ENCODE results near the gene C10orf105. TPM values are rescaled to one million over a fixed set of nuclear protein-coding genes. Genes with fewer than 3 reads are reported as not detected.
A peak's percentile ranks its signal among the peaks of the same experiment; 100 is the strongest.

Gene C10orf105
- total RNA-seq, 4 donors from 2014 or later: 0.06 to 0.27 (median 0.14) TPM

- TF ChIP-seq CTCF (IDR thresholded peaks at IDR 0.05) (no peak), POLR2A (IDR thresholded peaks at IDR 0.05) (no peak)
Observed at GRCh38 chr10:71694567-71694968, 25.0 kb downstream of the C10orf105 start.

GRCh38 chr10:71694039-71694501 lies 25.5 kb downstream of the C10orf105 start:
- H3K4me3 ChIP-seq (ENCODE audit: low read depth, poor library complexity, severe bottlenecking): no peak overlapping the region
- DNase-seq (ENCODE audit: low spot score in 2 of 2): no peak
- intact Hi-C loops (cut with DNase I; ENCODE audit: low total_unique reads): no loop called here
- TF ChIP-seq CTCF (IDR thresholded peaks at IDR 0.05): no peak
- no peak for TF ChIP-seq POLR2A (IDR thresholded peaks at IDR 0.05)
- WGBS, 2 donors: 86 to 92% methylated on average over 18 of the region's 18 CpGs

More at GRCh38 chr10:71694567-71694968, 25.0 kb downstream of the C10orf105 start:
- intact Hi-C loops (cut with DNase I; ENCODE audit: low total_unique reads): no loop called here
- H3K4me3 ChIP-seq (ENCODE audit: low read depth, poor library complexity, severe bottlenecking): no peak overlapping the region
- peak in 1 of 2 donors; percentile 50 for DNase-seq (ENCODE audit: low spot score in 2 of 2)
- 67 to 69% methylated on average over 10 of the region's 10 CpGs for WGBS, 2 donors

GRCh38 chr10:71693377-71693776 lies 26.2 kb downstream of the C10orf105 start:
- intact Hi-C loops (cut with DNase I; ENCODE audit: low total_unique reads): no loop called here
- WGBS, 2 donors: 51 to 69% methylated on average over 5 of the region's 5 CpGs
- TF ChIP-seq POLR2A (IDR thresholded peaks at IDR 0.05) (no peak), CTCF (IDR thresholded peaks at IDR 0.05) (no peak)
- H3K4me3 ChIP-seq (ENCODE audit: low read depth, poor library complexity, severe bottlenecking): no peak overlapping the region
- DNase-seq (ENCODE audit: low spot score in 2 of 2): no peak

GRCh38 chr10:71692598-71693306 lies 26.8 kb downstream of the C10orf105 start:
- 76 to 84% methylated on average over 7 of the region's 7 CpGs for WGBS, 2 donors

GRCh38 chr10:71691405-71691804 lies 28.2 kb downstream of the C10orf105 start:
- H3K4me3 ChIP-seq (ENCODE audit: low read depth, poor library complexity, severe bottlenecking): no peak overlapping the region
- TF ChIP-seq CTCF (IDR thresholded peaks at IDR 0.05) (no peak), POLR2A (IDR thresholded peaks at IDR 0.05) (no peak)
- intact Hi-C loops (cut with DNase I; ENCODE audit: low total_unique reads): no loop called here
- no peak for DNase-seq (ENCODE audit: low spot score in 2 of 2)
- 98 to 100% methylated on average over 2 of the region's 2 CpGs for WGBS, 2 donors

More at GRCh38 chr10:71692598-71693306, 26.8 kb downstream of the C10orf105 start:
- TF ChIP-seq CTCF (IDR thresholded peaks at IDR 0.05) (no peak), POLR2A (IDR thresholded peaks at IDR 0.05) (no peak)
- DNase-seq (ENCODE audit: low spot score in 2 of 2): no peak
- intact Hi-C loops (cut with DNase I; ENCODE audit: low total_unique reads): no loop called here
- H3K4me3 ChIP-seq (ENCODE audit: low read depth, poor library complexity, severe bottlenecking): no peak overlapping the region
